ENCODE results near the gene CHML. TPM values are rescaled to one million over a fixed set of nuclear protein-coding genes. Genes with fewer than 3 reads are reported as not detected.

The CHML gene
- total and polyA plus RNA-seq, 2 of the 8 experiments (the other 6 are each of a cell fraction or from before 2014, with no cell fraction given), result 11.5 to 82.4 TPM

- no peak overlapping the region for H3K4me3 ChIP-seq (ENCODE audit: extremely low read depth in 1 of 4, insufficient read depth in 2 of 4, low read depth in 3 of 4, low read length in 4 of 4)
- no peak overlapping the region for H3K27ac ChIP-seq (ENCODE audit: low read depth, low read length)
- FAIRE-seq, result no peak
- no peak overlapping the region for H2AK5ac ChIP-seq (ENCODE audit: low read depth, low read length)
- H4K20me1 ChIP-seq (replicated peaks in 1 of 2; ENCODE audit: control insufficient read depth in 1 of 2, insufficient read depth in 2 of 2, low read length in 2 of 2), result peaks cover 2 to 3% of the 10 kb centered on the region in 2 experiments
- no peak overlapping the region for H4K5ac ChIP-seq (ENCODE audit: insufficient read length, low read depth, low read length)
- H3K23me2 ChIP-seq (ENCODE audit: low read depth, low read length), result no peaks in the 10 kb centered on the region
- no peak for DNase-seq (ENCODE audit: low read depth in 1 of 2, low spot score in 2 of 2)
- no peak overlapping the region for H2AFZ ChIP-seq (ENCODE audit: low read length)
- H2BK5ac ChIP-seq (ENCODE audit: low read depth, low read length), result no peak overlapping the region
- ChIA-PET CTCF (ENCODE audit: partially characterized antibody) (interaction anchor here (0.9 to 3.5 kb wide), 13 partner anchors 8 to 725 kb away, joined by 3 to 43 read pairs (median 8); no protein-coding TSS in a partner anchor), POLR2A (ENCODE audit: partially characterized antibody) (no interaction called here)
- no peak overlapping the region for H2BK15ac ChIP-seq (ENCODE audit: low read length)
- no peaks in the 10 kb centered on the region for H3K79me2 ChIP-seq (ENCODE audit: control insufficient read depth in 1 of 2, insufficient read depth in 2 of 2, low read length in 2 of 2)
- peaks cover 0 to 1% (median 0%) of the 10 kb centered on the region in 4 experiments; a peak in 1 of 7 replicates for H3K27me3 ChIP-seq (replicated peaks in 1 of 4; ENCODE audit: control insufficient read depth in 3 of 4, extremely low read depth in 1 of 4, insufficient read depth in 3 of 4, low read length in 3 of 4)
- H3K4me1 ChIP-seq (replicated peaks in 1 of 4; ENCODE audit: control insufficient read depth in 3 of 4, insufficient read depth in 4 of 4, low read length in 3 of 4), result no peaks in the 10 kb centered on the region
- no peak overlapping the region for H2BK120ac ChIP-seq (replicated peaks; ENCODE audit: low read depth, low read length)
- no peak overlapping the region for H2BK20ac ChIP-seq (ENCODE audit: low read length)
- H3K56ac ChIP-seq (replicated peaks; ENCODE audit: insufficient read length, low read depth, low read length), result no peak overlapping the region
- no peak overlapping the region for H3K23ac ChIP-seq (ENCODE audit: insufficient read length)
- no peak overlapping the region for H3K18ac ChIP-seq (ENCODE audit: extremely low read depth, low read length)
- H3K9me3 ChIP-seq (ENCODE audit: insufficient read depth in 2 of 2, low read depth in 1 of 2, low read length in 1 of 2), result no peaks in the 10 kb centered on the region
- H3K4me2 ChIP-seq (ENCODE audit: insufficient read depth in 1 of 2, low read depth in 2 of 2, low read length in 2 of 2), result no peak overlapping the region
- H3K36me3 ChIP-seq (ENCODE audit: control insufficient read depth in 2 of 4, insufficient read depth in 4 of 4, low read length in 3 of 4), result no peaks in the 10 kb centered on the region
- no peak overlapping the region for H3K4ac ChIP-seq (replicated peaks; ENCODE audit: insufficient read length, low read depth, low read length)
- H4K91ac ChIP-seq (replicated peaks; ENCODE audit: insufficient read length, low read length), result no peak overlapping the region
- no peak overlapping the region for H2BK12ac ChIP-seq (ENCODE audit: low read depth, low read length)
- no peak overlapping the region for H4K8ac ChIP-seq (ENCODE audit: extremely low read depth, insufficient read depth, low read length)
- H3K14ac ChIP-seq (ENCODE audit: insufficient read length), result no peak overlapping the region
- 89% methylated on average over 9 of the region's 9 CpGs; no CpG with 5 or more reads in 1 of the 2 experiments for WGBS, 2 experiments (ENCODE audit: extremely low coverage in 1 of 2, insufficient coverage in 1 of 2, insufficient read length in 1 of 2, insufficient replicate concordance in 2 of 2, low coverage in 1 of 2, low lambda C conversion rate in 2 of 2, missing lambda C conversion rate in 1 of 2)
- H3K9ac ChIP-seq (replicated peaks in 1 of 4; ENCODE audit: extremely low read depth in 1 of 4, low read depth in 3 of 4, low read length in 3 of 4), result no peak overlapping the region
- TF ChIP-seq ATF2 (IDR thresholded peaks at IDR 0.05; ENCODE audit: low read length) (no peak), BACH1 (IDR thresholded peaks at IDR 0.05; ENCODE audit: low read length) (no peak), SRF (IDR thresholded peaks at IDR 0.05; ENCODE audit: low read depth, low read length) (no peak), FOSL1 (IDR thresholded peaks at IDR 0.05; ENCODE audit: insufficient read depth, low read depth, low read length) (no peak), MAX (IDR thresholded peaks at IDR 0.05) (no peak), MAFK (IDR thresholded peaks at IDR 0.05; ENCODE audit: low read depth, low read length) (no peak), ZNF274 (IDR thresholded peaks at IDR 0.05; ENCODE audit: borderline replicate concordance, extremely low read depth, low read length) (no peak), GABPA (IDR thresholded peaks at IDR 0.05; ENCODE audit: borderline replicate concordance, insufficient read depth, low read length) (no peak), TCF12 (IDR thresholded peaks at IDR 0.05; ENCODE audit: low read depth, low read length) (no peak), TBP (IDR thresholded peaks at IDR 0.05; ENCODE audit: low read depth, low read length) (no peak)
- H3K79me1 ChIP-seq (ENCODE audit: low read depth, low read length), result no peaks in the 10 kb centered on the region
Measured at GRCh38 chr1:241612533-241613477, 27.4 kb downstream of the CHML start.

Data from H1 (cell line).